HepG2 (cell line): ENCODE measurements around the gene GPR162. TPM values are rescaled to one million over a fixed set of nuclear protein-coding genes. Genes with fewer than 3 reads are reported as not detected.

Experiments used
- AHR ChIP-seq: IDR thresholded peaks from 2 replicates; pipeline ENCODE4 v1.6.1; 2018; ENCODE audit warnings: missing genetic modification reagents, missing compliant biosample characterization
- CBX1 ChIP-seq: IDR thresholded peaks from one replicate; pipeline ENCODE4 v1.6.1; 2016; ENCODE audit warnings: antibody characterized with exemption, low read depth
- NRL ChIP-seq: sonication (generic); formaldehyde crosslinking; IDR thresholded peaks from 2 replicates; pipeline ENCODE4 v1.5.0; 2020; ENCODE audit warnings: missing genetic modification reagents, mild to moderate bottlenecking, moderate library complexity, borderline replicate concordance
- PHF5A ChIP-seq: IDR thresholded peaks from one replicate; pipeline ENCODE4 v1.6.1; 2018; ENCODE audit warnings: low read depth, missing genetic modification reagents; ENCODE audit not compliant: unreplicated experiment
- SCMH1 ChIP-seq: sonication (generic); formaldehyde crosslinking; IDR thresholded peaks from 2 replicates; pipeline ENCODE4 v1.9.0; 2021; ENCODE audit warnings: missing genetic modification reagents, mild to moderate bottlenecking, borderline replicate concordance
- ZNF724P ChIP-seq: sonication (generic); formaldehyde crosslinking; IDR thresholded peaks from 2 replicates; pipeline ENCODE4 v1.8.0; 2022; ENCODE audit warnings: missing genetic modification reagents, borderline replicate concordance
- polyA plus RNA-seq, 8 experiments: library from polyadenylated mRNA; depleted of rRNA in 3 of 8; stranded (reverse) in 7 of 8; unstranded in 1 of 8; fragments of >200 nt; fragmentation: Illumina TruSeq in 4 of 8; extraction: Trizol in 4 of 8; gene quantifications; 2 replicates each; pipeline versions ENCODE4 v1.2.1 to v1.2.3, GENCODE V29; 2011 to 2016; ENCODE audit warnings: low read depth in 4 of 8, missing spikeins in 1 of 8, mixed read lengths in 1 of 8; ENCODE audit not compliant: insufficient read depth in 1 of 8
- total RNA-seq, 5 experiments: library from RNA; depleted of rRNA; stranded (reverse); fragments of >200 nt; fragmentation: Illumina TruSeq; extraction: Trizol; gene quantifications; 2 replicates each; pipeline ENCODE4 v1.2.3, GENCODE V29; 2016; ENCODE audit warnings: low read depth in 1 of 5
- TF ChIP-seq, protein P1 (sequence below): sonication (generic); formaldehyde crosslinking; IDR thresholded peaks from 2 replicates; pipeline ENCODE4 v1.4.0; 2020; ENCODE audit warnings: missing genetic modification reagents
- TF ChIP-seq, protein P2 (sequence below): sonication (generic); formaldehyde crosslinking; IDR thresholded peaks from 2 replicates; pipeline ENCODE4 v1.4.0; 2020; ENCODE audit warnings: missing genetic modification reagents
- TF ChIP-seq, protein P3 (sequence below): sonication (generic); formaldehyde crosslinking; IDR thresholded peaks from 2 replicates; pipeline ENCODE4 v1.4.0; 2020; ENCODE audit warnings: mild to moderate bottlenecking, missing genetic modification reagents
- TF ChIP-seq, protein P4 (sequence below): sonication (generic); formaldehyde crosslinking; IDR thresholded peaks from 2 replicates; pipeline ENCODE4 v1.5.0; 2020; ENCODE audit warnings: mild to moderate bottlenecking, missing genetic modification reagents, borderline replicate concordance
- TF ChIP-seq, protein P5 (sequence below): sonication (generic); formaldehyde crosslinking; IDR thresholded peaks from 2 replicates; pipeline ENCODE4 v1.8.1; 2023; ENCODE audit warnings: mild to moderate bottlenecking, moderate library complexity, missing genetic modification reagents

Gene GPR162
- total and polyA plus RNA-seq, 2 of the 13 experiments (the other 11 are each of a cell fraction or from before 2014, with no cell fraction given): 0.08 TPM; not detected in 1

DNA sequence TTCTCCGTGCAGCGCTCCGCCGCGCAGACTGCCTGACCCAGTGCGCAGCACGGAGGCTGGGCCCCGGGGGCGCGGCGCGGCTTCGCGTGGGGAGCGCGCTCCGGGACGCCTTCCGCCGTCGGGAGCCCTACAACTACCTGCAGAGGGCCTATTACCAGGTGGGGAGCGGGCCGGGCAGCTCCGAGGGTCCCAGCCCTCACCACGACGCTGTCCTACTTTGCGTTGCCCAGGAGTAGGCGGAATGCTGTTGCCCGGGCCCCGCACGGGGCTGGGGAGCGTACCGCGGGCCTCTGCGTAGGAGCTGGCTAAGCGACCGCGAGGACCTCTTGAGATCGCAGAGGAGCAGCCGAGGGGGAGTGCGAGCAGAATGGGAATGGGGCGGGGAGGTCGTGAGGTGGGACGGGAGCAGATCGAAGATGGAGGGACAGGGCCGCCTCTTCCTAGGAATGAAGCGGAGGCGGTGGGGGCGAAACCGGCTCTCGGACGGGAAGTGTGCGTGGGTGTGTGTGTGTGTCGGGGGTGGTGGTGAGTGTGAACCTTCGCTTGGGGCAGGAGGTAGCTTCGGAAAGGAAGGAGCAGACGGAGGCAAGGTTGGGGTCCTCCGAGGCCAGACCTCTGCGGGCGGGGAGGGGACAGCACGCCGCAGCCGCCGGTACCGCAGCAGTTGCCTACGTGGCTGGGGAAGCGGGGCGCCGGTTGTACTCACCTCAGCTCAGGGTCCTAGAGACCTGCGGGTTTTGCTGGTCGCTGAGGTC is 7.3 kb downstream of the GPR162 start (continued):
- TF ChIP-seq, protein P1, sequence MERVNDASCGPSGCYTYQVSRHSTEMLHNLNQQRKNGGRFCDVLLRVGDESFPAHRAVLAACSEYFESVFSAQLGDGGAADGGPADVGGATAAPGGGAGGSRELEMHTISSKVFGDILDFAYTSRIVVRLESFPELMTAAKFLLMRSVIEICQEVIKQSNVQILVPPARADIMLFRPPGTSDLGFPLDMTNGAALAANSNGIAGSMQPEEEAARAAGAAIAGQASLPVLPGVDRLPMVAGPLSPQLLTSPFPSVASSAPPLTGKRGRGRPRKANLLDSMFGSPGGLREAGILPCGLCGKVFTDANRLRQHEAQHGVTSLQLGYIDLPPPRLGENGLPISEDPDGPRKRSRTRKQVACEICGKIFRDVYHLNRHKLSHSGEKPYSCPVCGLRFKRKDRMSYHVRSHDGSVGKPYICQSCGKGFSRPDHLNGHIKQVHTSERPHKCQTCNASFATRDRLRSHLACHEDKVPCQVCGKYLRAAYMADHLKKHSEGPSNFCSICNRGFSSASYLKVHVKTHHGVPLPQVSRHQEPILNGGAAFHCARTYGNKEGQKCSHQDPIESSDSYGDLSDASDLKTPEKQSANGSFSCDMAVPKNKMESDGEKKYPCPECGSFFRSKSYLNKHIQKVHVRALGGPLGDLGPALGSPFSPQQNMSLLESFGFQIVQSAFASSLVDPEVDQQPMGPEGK (CRISPR knock-in tag): no peak
- TF ChIP-seq, protein P2, sequence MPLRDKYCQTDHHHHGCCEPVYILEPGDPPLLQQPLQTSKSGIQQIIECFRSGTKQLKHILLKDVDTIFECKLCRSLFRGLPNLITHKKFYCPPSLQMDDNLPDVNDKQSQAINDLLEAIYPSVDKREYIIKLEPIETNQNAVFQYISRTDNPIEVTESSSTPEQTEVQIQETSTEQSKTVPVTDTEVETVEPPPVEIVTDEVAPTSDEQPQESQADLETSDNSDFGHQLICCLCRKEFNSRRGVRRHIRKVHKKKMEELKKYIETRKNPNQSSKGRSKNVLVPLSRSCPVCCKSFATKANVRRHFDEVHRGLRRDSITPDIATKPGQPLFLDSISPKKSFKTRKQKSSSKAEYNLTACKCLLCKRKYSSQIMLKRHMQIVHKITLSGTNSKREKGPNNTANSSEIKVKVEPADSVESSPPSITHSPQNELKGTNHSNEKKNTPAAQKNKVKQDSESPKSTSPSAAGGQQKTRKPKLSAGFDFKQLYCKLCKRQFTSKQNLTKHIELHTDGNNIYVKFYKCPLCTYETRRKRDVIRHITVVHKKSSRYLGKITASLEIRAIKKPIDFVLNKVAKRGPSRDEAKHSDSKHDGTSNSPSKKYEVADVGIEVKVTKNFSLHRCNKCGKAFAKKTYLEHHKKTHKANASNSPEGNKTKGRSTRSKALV (CRISPR knock-in tag): no peak
- TF ChIP-seq AHR (CRISPR knock-in tag) (no peak), PHF5A (CRISPR knock-in tag) (no peak), ZNF724P (CRISPR knock-in tag) (0 out of 2 replicates have a peak, but pooled peaks have one; percentile 18), SCMH1 (CRISPR knock-in tag) (no peak), CBX1 (no peak), NRL (CRISPR knock-in tag) (no peak)
- TF ChIP-seq, protein P3, sequence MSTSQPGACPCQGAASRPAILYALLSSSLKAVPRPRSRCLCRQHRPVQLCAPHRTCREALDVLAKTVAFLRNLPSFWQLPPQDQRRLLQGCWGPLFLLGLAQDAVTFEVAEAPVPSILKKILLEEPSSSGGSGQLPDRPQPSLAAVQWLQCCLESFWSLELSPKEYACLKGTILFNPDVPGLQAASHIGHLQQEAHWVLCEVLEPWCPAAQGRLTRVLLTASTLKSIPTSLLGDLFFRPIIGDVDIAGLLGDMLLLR (CRISPR knock-in tag): 0 out of 2 replicates have a peak, but pooled peaks have one; percentile 25
- TF ChIP-seq, protein P4, sequence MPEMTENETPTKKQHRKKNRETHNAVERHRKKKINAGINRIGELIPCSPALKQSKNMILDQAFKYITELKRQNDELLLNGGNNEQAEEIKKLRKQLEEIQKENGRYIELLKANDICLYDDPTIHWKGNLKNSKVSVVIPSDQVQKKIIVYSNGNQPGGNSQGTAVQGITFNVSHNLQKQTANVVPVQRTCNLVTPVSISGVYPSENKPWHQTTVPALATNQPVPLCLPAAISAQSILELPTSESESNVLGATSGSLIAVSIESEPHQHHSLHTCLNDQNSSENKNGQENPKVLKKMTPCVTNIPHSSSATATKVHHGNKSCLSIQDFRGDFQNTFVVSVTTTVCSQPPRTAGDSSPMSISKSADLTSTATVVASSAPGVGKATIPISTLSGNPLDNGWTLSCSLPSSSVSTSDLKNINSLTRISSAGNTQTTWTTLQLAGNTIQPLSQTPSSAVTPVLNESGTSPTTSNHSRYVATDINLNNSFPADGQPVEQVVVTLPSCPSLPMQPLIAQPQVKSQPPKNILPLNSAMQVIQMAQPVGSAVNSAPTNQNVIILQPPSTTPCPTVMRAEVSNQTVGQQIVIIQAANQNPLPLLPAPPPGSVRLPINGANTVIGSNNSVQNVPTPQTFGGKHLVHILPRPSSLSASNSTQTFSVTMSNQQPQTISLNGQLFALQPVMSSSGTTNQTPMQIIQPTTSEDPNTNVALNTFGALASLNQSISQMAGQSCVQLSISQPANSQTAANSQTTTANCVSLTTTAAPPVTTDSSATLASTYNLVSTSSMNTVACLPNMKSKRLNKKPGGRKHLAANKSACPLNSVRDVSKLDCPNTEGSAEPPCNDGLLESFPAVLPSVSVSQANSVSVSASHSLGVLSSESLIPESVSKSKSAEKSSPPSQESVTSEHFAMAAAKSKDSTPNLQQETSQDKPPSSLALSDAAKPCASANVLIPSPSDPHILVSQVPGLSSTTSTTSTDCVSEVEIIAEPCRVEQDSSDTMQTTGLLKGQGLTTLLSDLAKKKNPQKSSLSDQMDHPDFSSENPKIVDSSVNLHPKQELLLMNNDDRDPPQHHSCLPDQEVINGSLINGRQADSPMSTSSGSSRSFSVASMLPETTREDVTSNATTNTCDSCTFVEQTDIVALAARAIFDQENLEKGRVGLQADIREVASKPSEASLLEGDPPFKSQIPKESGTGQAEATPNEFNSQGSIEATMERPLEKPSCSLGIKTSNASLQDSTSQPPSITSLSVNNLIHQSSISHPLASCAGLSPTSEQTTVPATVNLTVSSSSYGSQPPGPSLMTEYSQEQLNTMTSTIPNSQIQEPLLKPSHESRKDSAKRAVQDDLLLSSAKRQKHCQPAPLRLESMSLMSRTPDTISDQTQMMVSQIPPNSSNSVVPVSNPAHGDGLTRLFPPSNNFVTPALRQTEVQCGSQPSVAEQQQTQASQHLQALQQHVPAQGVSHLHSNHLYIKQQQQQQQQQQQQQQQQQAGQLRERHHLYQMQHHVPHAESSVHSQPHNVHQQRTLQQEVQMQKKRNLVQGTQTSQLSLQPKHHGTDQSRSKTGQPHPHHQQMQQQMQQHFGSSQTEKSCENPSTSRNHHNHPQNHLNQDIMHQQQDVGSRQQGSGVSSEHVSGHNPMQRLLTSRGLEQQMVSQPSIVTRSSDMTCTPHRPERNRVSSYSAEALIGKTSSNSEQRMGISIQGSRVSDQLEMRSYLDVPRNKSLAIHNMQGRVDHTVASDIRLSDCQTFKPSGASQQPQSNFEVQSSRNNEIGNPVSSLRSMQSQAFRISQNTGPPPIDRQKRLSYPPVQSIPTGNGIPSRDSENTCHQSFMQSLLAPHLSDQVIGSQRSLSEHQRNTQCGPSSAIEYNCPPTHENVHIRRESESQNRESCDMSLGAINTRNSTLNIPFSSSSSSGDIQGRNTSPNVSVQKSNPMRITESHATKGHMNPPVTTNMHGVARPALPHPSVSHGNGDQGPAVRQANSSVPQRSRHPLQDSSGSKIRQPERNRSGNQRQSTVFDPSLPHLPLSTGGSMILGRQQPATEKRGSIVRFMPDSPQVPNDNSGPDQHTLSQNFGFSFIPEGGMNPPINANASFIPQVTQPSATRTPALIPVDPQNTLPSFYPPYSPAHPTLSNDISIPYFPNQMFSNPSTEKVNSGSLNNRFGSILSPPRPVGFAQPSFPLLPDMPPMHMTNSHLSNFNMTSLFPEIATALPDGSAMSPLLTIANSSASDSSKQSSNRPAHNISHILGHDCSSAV: no peak
- TF ChIP-seq, protein P5, sequence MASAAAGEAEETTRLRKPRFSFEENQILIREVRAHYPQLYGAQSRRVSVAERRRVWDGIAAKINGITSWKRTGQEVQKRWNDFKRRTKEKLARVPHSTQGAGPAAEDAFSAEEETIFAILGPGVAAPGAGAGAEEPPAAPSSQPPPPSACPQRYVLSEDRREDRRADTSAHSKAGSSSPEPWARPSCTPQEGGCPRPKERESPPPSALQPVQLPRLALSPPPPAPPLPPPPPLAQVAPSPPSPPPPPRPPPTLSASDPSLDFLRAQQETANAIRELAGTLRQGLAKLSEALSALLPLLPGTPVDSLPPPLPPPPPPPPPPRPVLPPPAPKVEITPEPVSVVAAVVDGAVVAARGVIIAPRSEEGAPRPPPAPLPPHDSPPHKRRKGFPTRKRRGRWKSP (CRISPR knock-in tag): no peak; the same call in 1 of the 2 replicates
